IMR-90 (cell line): Measurements from ENCODE around the gene KCNT2. TPM values are rescaled to one million over a fixed set of nuclear protein-coding genes. Genes with fewer than 3 reads are reported as not detected.

Source experiments
- ATAC-seq: fragments of 200-7000 bp; cut with Tn5 transposase; 2 replicates; pipeline ENCODE4 v1.9.1; 2020; ENCODE audit warnings: low read depth, mild to moderate bottlenecking, moderate library complexity
- BruUV-seq: library from RNA; stranded (reverse); fragments of 400-500 nt; replicated peaks from 2 replicates; lab custom pipeline; 2021; lab: Mats Ljungman, UMichigan
- CTCF ChIA-PET: fragments of 300-600 bp; formaldehyde crosslinking; extraction: SDS; loops from one replicate; lab custom pipeline; 2021; ENCODE audit warnings: antibody characterized with exemption; lab: Yijun Ruan, JAX
- POLR2A ChIA-PET: fragments of 300-600 bp; sonication (Branson Sonifier 250); formaldehyde crosslinking; loops from one replicate; lab custom pipeline; 2022; ENCODE audit warnings: antibody characterized with exemption; ENCODE audit not compliant: unreplicated experiment; lab: Charles Lee
- DNase-seq: peaks from one replicate; pipeline ENCODE4 v3.0.0; 2013
- H2AFZ ChIP-seq: replicated peaks from 2 replicates; pipeline ENCODE3; 2013; ENCODE audit warnings: low read length, mild to moderate bottlenecking; ENCODE audit not compliant: poor library complexity
- H2AK5ac ChIP-seq: 2 replicates; pipeline ENCODE4 v1.6.1; 2013; ENCODE audit warnings: low read depth, low read length, inconsistent platforms
- H2AK9ac ChIP-seq: replicated peaks from 2 replicates; pipeline ENCODE3; 2013; ENCODE audit warnings: mild to moderate bottlenecking, low read depth, low read length, moderate library complexity; ENCODE audit not compliant: poor library complexity
- H2BK120ac ChIP-seq: 2 replicates; pipeline ENCODE4 v1.6.1; 2013; ENCODE audit warnings: low read depth, low read length, inconsistent platforms
- H2BK15ac ChIP-seq: 3 replicates; pipeline ENCODE4 v1.6.1; 2013; ENCODE audit warnings: low read depth, low read length, inconsistent platforms
- H2BK20ac ChIP-seq: 2 replicates; pipeline ENCODE4 v1.6.1; 2013; ENCODE audit warnings: low read depth, mild to moderate bottlenecking, inconsistent platforms, low read length, moderate library complexity
- H2BK5ac ChIP-seq: 2 replicates; pipeline ENCODE4 v1.6.1; 2013; ENCODE audit warnings: mild to moderate bottlenecking, low read depth, low read length, inconsistent platforms; ENCODE audit not compliant: poor library complexity, severe bottlenecking
- H3K14ac ChIP-seq: replicated peaks from 2 replicates; pipeline ENCODE4 v1.6.1; 2013; ENCODE audit warnings: low read depth, low read length, inconsistent platforms
- H3K18ac ChIP-seq: 2 replicates; pipeline ENCODE4 v1.6.1; 2013; ENCODE audit warnings: low read depth, low read length, control low read depth
- H3K23ac ChIP-seq: 2 replicates; pipeline ENCODE4 v1.6.1; 2013; ENCODE audit warnings: low read depth, low read length, inconsistent platforms
- H3K27ac ChIP-seq: 2 replicates; pipeline ENCODE4 v1.5.1; 2013; ENCODE audit warnings: mild to moderate bottlenecking, control low read depth, low read length; ENCODE audit not compliant: insufficient read depth
- H3K27me3 ChIP-seq: 2 replicates; pipeline ENCODE4 v1.6.1; 2013; ENCODE audit warnings: low read length; ENCODE audit not compliant: control insufficient read depth, insufficient read depth
- H3K36me3 ChIP-seq: 2 replicates; pipeline ENCODE4 v1.6.1; 2013; ENCODE audit warnings: low read length, mixed read lengths; ENCODE audit not compliant: control insufficient read depth, insufficient read depth
- H3K4ac ChIP-seq: 2 replicates; pipeline ENCODE4 v1.6.1; 2013; ENCODE audit warnings: low read depth, low read length, inconsistent platforms
- H3K4me1 ChIP-seq: 2 replicates; pipeline ENCODE4 v1.6.1; 2013; ENCODE audit warnings: low read length, mixed read lengths; ENCODE audit not compliant: control insufficient read depth, insufficient read depth
- H3K4me2 ChIP-seq: 2 replicates; pipeline ENCODE4 v1.6.1; 2013; ENCODE audit warnings: low read depth, mild to moderate bottlenecking, control low read depth, low read length, moderate library complexity
- H3K4me3 ChIP-seq: 2 replicates; pipeline ENCODE4 v1.5.1; 2013; ENCODE audit warnings: low read depth, mild to moderate bottlenecking, control low read depth, low read length, moderate library complexity; ENCODE audit not compliant: insufficient read depth
- H3K56ac ChIP-seq: 2 replicates; pipeline ENCODE4 v1.6.1; 2013; ENCODE audit warnings: low read length, inconsistent platforms; ENCODE audit not compliant: insufficient read depth; ENCODE audit errors: extremely low read depth
- H3K79me1 ChIP-seq, 2 experiments: 2 replicates each; pipeline ENCODE4 v1.6.1; 2013; ENCODE audit warnings: low read length in 2 of 2, inconsistent platforms in 1 of 2, low read depth in 1 of 2
- H3K9ac ChIP-seq: 2 replicates; pipeline ENCODE4 v1.6.1; 2013; ENCODE audit warnings: low read depth, low read length, control low read depth
- H3K9me1 ChIP-seq: 2 replicates; pipeline ENCODE4 v1.6.1; 2013; ENCODE audit warnings: low read length, inconsistent platforms; ENCODE audit not compliant: insufficient read depth
- H3K9me3 ChIP-seq: 2 replicates; pipeline ENCODE4 v1.6.1; 2013; ENCODE audit warnings: low read length; ENCODE audit not compliant: control insufficient read depth, insufficient read depth
- H4K20me1 ChIP-seq: 2 replicates; pipeline ENCODE4 v1.6.1; 2013; ENCODE audit warnings: low read length, inconsistent platforms; ENCODE audit not compliant: insufficient read depth
- H4K5ac ChIP-seq: 2 replicates; pipeline ENCODE4 v1.6.1; 2013; ENCODE audit warnings: mild to moderate bottlenecking, low read depth, low read length, control low read depth
- H4K8ac ChIP-seq, 2 experiments: 2 replicates each; pipeline ENCODE4 v1.6.1; 2013; ENCODE audit warnings: low read depth in 2 of 2, low read length in 2 of 2, control low read depth in 1 of 2, inconsistent platforms in 1 of 2
- H4K91ac ChIP-seq: 2 replicates; pipeline ENCODE4 v1.6.1; 2013; ENCODE audit warnings: low read depth, low read length, inconsistent platforms; ENCODE audit not compliant: insufficient read depth
- BHLHE40 ChIP-seq: fragments of 150-350 bp; IDR thresholded peaks from 2 replicates; pipeline ENCODE4 v1.6.1; 2016; ENCODE audit warnings: mild to moderate bottlenecking, low read depth, low read length
- CEBPB ChIP-seq: IDR thresholded peaks from 2 replicates; pipeline ENCODE4 v1.6.1; 2012; ENCODE audit warnings: low read depth, low read length, improper control_type of control experiment
- CHD1 ChIP-seq: IDR thresholded peaks from 2 replicates; pipeline ENCODE4 v1.6.1; 2012; ENCODE audit warnings: low read depth, low read length, improper control_type of control experiment
- CTCF ChIP-seq: conservative IDR thresholded peaks from 2 replicates; pipeline ENCODE4 v1.5.1; 2012; ENCODE audit warnings: mild to moderate bottlenecking, low read depth, low read length, improper control_type of control experiment
- ELK1 ChIP-seq: fragments of 150-350 bp; IDR thresholded peaks from 2 replicates; pipeline ENCODE4 v1.6.1; 2016; ENCODE audit warnings: low read depth, mild to moderate bottlenecking, low read length, moderate library complexity, borderline replicate concordance
- FOS ChIP-seq: fragments of 150-350 bp; IDR thresholded peaks from 2 replicates; pipeline ENCODE4 v1.6.1; 2016; ENCODE audit warnings: low read depth, low read length
- MAFK ChIP-seq: IDR thresholded peaks from 2 replicates; pipeline ENCODE4 v1.6.1; 2012; ENCODE audit warnings: low read depth, low read length, improper control_type of control experiment
- MAZ ChIP-seq: IDR thresholded peaks from 2 replicates; pipeline ENCODE4 v1.6.1; 2012; ENCODE audit warnings: low read depth, mild to moderate bottlenecking, low read length, improper control_type of control experiment, moderate library complexity, borderline replicate concordance
- MXI1 ChIP-seq: IDR thresholded peaks from 2 replicates; pipeline ENCODE4 v1.6.1; 2012; ENCODE audit warnings: low read depth, mild to moderate bottlenecking, low read length, moderate library complexity, borderline replicate concordance
- NFE2L2 ChIP-seq: fragments of 150-350 bp; IDR thresholded peaks from 2 replicates; pipeline ENCODE4 v1.6.1; 2016; ENCODE audit warnings: low read depth, mild to moderate bottlenecking, low read length
- POLR2A ChIP-seq: IDR thresholded peaks from 2 replicates; pipeline ENCODE4 v1.6.1; 2012; ENCODE audit warnings: mild to moderate bottlenecking, low read depth, low read length
- RAD21 ChIP-seq: IDR thresholded peaks from 2 replicates; pipeline ENCODE4 v1.6.1; 2012; ENCODE audit warnings: low read length, improper control_type of control experiment
- RCOR1 ChIP-seq: IDR thresholded peaks from 2 replicates; pipeline ENCODE4 v1.6.1; 2012; ENCODE audit warnings: mild to moderate bottlenecking, low read length, improper control_type of control experiment; ENCODE audit not compliant: insufficient replicate concordance
- RFX5 ChIP-seq: IDR thresholded peaks from 2 replicates; pipeline ENCODE4 v1.8.0; 2012; ENCODE audit warnings: low read depth, mild to moderate bottlenecking, low read length, moderate library complexity
- SMC3 ChIP-seq: fragments of 150-350 bp; IDR thresholded peaks from 2 replicates; pipeline ENCODE4 v1.6.1; 2016; ENCODE audit warnings: low read depth, mild to moderate bottlenecking, antibody characterized with exemption, low read length, moderate library complexity
- USF2 ChIP-seq: fragments of 150-350 bp; IDR thresholded peaks from 2 replicates; pipeline ENCODE4 v1.6.1; 2017; ENCODE audit warnings: mild to moderate bottlenecking, antibody characterized with exemption, low read length, low read depth
- WGBS, 2 experiments: methylation state at CpG; one replicate each; pipeline versions ENCODE4 v1.1.5 to v1.1.7; 2013; ENCODE audit warnings: missing lambda C conversion rate in 2 of 2; ENCODE audit not compliant: insufficient read length in 1 of 2; ENCODE audit errors: extremely low coverage in 2 of 2; 5-methylcytosine and 5-hydroxymethylcytosine counted together
- dilution Hi-C: fragments of 300-500 bp; cut with HindIII; formaldehyde crosslinking; loops from one replicate; pipeline ENCODE4 v1.14.3; 2018; ENCODE audit warnings: low sequenced_read_pairs; ENCODE audit not compliant: unreplicated experiment
- in situ Hi-C: fragments of 300-500 bp; cut with MboI; formaldehyde crosslinking; loops from 3 replicates; pipeline ENCODE4 v1.14.3; 2019; ENCODE audit warnings: low sequenced_read_pairs, inconsistent platforms, mixed read lengths
- intact Hi-C: fragments of 100-400 bp; cut with micrococcal nuclease; formaldehyde crosslinking; loops from 2 replicates; pipeline ENCODE4 v1.10.0; 2022
- polyA plus RNA-seq, 3 experiments: library from polyadenylated mRNA; depleted of rRNA; stranded (reverse); fragments of >200 nt; gene quantifications; 2 replicates each; pipeline ENCODE4 v1.2.3, GENCODE V29; 2012; ENCODE audit warnings: low replicate concordance in 1 of 3
- total RNA-seq: library from RNA; depleted of rRNA; stranded (reverse); fragments of >200 nt; gene quantifications from 2 replicates; pipeline ENCODE4 v1.2.3, GENCODE V29; 2012

Gene KCNT2
- total and polyA plus RNA-seq, 2 of the 4 experiments (the other 2 are of a cell fraction), result 0.22 to 0.72 TPM

- CTCF ChIA-PET, result no interaction called here
- Histone ChIP-seq H2BK20ac (peak overlapping the region; percentile 35; the same call in 1 of the 2 replicates), H2BK15ac (no peak overlapping the region), H4K8ac (no peak overlapping the region), H4K20me1 (no peaks in the 10 kb centered on the region), H3K9ac (no peak overlapping the region), H3K4me1 (peaks cover 5% of the 10 kb centered on the region), H3K18ac (peak overlapping the region; percentile 9; the same call in 1 of the 2 replicates), H2AK9ac (no peak overlapping the region), H3K9me3 (no peaks in the 10 kb centered on the region), H3K56ac (no peak overlapping the region), H3K4me3 (no peak overlapping the region), H3K27ac (no peak overlapping the region), H3K36me3 (no peaks in the 10 kb centered on the region), H3K9me1 (no peaks in the 10 kb centered on the region), H2BK120ac (no peak overlapping the region), H4K5ac (no peak overlapping the region), H4K91ac (no peak overlapping the region), H2AFZ (no peak overlapping the region), H3K27me3 (no peaks in the 10 kb centered on the region), H3K79me1 (no peaks in the 10 kb centered on the region), H3K14ac (no peak overlapping the region), H2BK5ac (peak overlapping the region; percentile 83), H3K4me2 (no peak overlapping the region; the same call in 1 of the 2 replicates), H3K23ac (no peak overlapping the region), H2AK5ac (no peak overlapping the region), H3K4ac (no peak overlapping the region)
- dilution Hi-C loops, result no loop called here
- in situ Hi-C loops, result no loop called here
- WGBS, 2 experiments, result no CpG with 5 or more reads among the region's 2 CpGs
- intact Hi-C loops, result no loop called here
- peak; percentile 48 for ATAC-seq
- peak; percentile 33 for DNase-seq
- BruUV-seq, result no TSS peak
- TF ChIP-seq MXI1, result no peak
- no peak for TF ChIP-seq CHD1
- TF ChIP-seq USF2, result no peak
- no peak for TF ChIP-seq BHLHE40
- no peak for TF ChIP-seq ELK1
- TF ChIP-seq RFX5, result no peak
- TF ChIP-seq MAZ, result no peak
- TF ChIP-seq RCOR1, result no peak
- TF ChIP-seq CTCF, result no peak
- no peak for TF ChIP-seq SMC3
- no peak for TF ChIP-seq FOS
- TF ChIP-seq MAFK, result no peak
- no peak for TF ChIP-seq POLR2A
- TF ChIP-seq NFE2L2, result no peak
- TF ChIP-seq RAD21, result no peak
- TF ChIP-seq CEBPB, result no peak
- POLR2A ChIA-PET, result no interaction called here
Observed at GRCh38 chr1:196466166-196466565, 142.1 kb downstream of the KCNT2 start.
